ENCODE results near the gene COL4A2. TPM values are rescaled to one million over a fixed set of nuclear protein-coding genes. Genes with fewer than 3 reads are reported as not detected.

Gene COL4A2
- total RNA-seq, 1 donor from 2014 or later = 273 TPM

- H3K9me3 ChIP-seq = no peaks in the 10 kb centered on the region
- H3K27me3 ChIP-seq = no peaks in the 10 kb centered on the region
- no peaks in the 10 kb centered on the region for H3K36me3 ChIP-seq
- TF ChIP-seq CTCF (IDR thresholded peaks at IDR 0.05) = no peak
- no peak overlapping the region for H3K4me3 ChIP-seq
- ATAC-seq (no peak), DNase-seq (no peak)
- no peak overlapping the region for H3K27ac ChIP-seq
- peaks cover 24% of the 10 kb centered on the region for H3K4me1 ChIP-seq
- intact Hi-C loops (cut with DNase I) = no loop called here
Measured at GRCh38 chr13:110268576-110269185, 38.4 kb upstream of the COL4A2 start.

GRCh38 chr13:110269509-110270185 lies 37.4 kb upstream of the COL4A2 start:
- no peak overlapping the region for H3K27ac ChIP-seq
- peaks cover 15% of the 10 kb centered on the region for H3K4me1 ChIP-seq
- no peaks in the 10 kb centered on the region for H3K27me3 ChIP-seq
- H3K36me3 ChIP-seq = no peaks in the 10 kb centered on the region
- no peak for TF ChIP-seq CTCF (IDR thresholded peaks at IDR 0.05)
- no peak overlapping the region for H3K4me3 ChIP-seq
- intact Hi-C loops (cut with DNase I) = no loop called here
- H3K9me3 ChIP-seq = no peaks in the 10 kb centered on the region
- DNase-seq (no peak), ATAC-seq (no peak)

GRCh38 chr13:110270507-110270906 lies 36.6 kb upstream of the COL4A2 start:
- Histone ChIP-seq H3K4me3 (no peak overlapping the region), H3K27me3 (no peaks in the 10 kb centered on the region), H3K27ac (no peak overlapping the region), H3K4me1 (peaks cover 12% of the 10 kb centered on the region), H3K36me3 (no peaks in the 10 kb centered on the region), H3K9me3 (no peaks in the 10 kb centered on the region)
- ATAC-seq (no peak), DNase-seq (no peak)
- TF ChIP-seq CTCF (IDR thresholded peaks at IDR 0.05) = no peak
- intact Hi-C loops (cut with DNase I) = no loop called here

- Histone ChIP-seq H3K4me3 (no peak overlapping the region), H3K36me3 (no peaks in the 10 kb centered on the region), H3K9me3 (no peaks in the 10 kb centered on the region), H3K27ac (no peak overlapping the region), H3K27me3 (no peaks in the 10 kb centered on the region), H3K4me1 (peaks cover 11% of the 10 kb centered on the region)
- ATAC-seq = no peak
- intact Hi-C loops (cut with DNase I) = no loop called here
- TF ChIP-seq CTCF (IDR thresholded peaks at IDR 0.05) = no peak
- no peak for DNase-seq
Measured at GRCh38 chr13:110271313-110271712, 35.8 kb upstream of the COL4A2 start.

GRCh38 chr13:110272227-110272626 lies 34.9 kb upstream of the COL4A2 start:
- ATAC-seq = no peak
- no peaks in the 10 kb centered on the region for H3K9me3 ChIP-seq
- no peaks in the 10 kb centered on the region for H3K36me3 ChIP-seq
- no peak for TF ChIP-seq CTCF (IDR thresholded peaks at IDR 0.05)
- H3K27ac ChIP-seq = no peak overlapping the region
- no peak overlapping the region for H3K4me3 ChIP-seq
- H3K4me1 ChIP-seq = peaks cover 5% of the 10 kb centered on the region
- DNase-seq = no peak
- intact Hi-C loops (cut with DNase I) = no loop called here
- H3K27me3 ChIP-seq = no peaks in the 10 kb centered on the region
